ENCODE data around the gene ZNF521.

Gene ZNF521

GRCh38 chr18:25113566-25113965 lies 238.4 kb downstream of the ZNF521 start:
- no peak for TF ChIP-seq CTCF (IDR thresholded peaks at IDR 0.05; ENCODE audit: low read length, missing control alignments)
- DNase-seq (ENCODE audit: low read depth) = no peak
- no peak overlapping the region for H3K4me3 ChIP-seq (replicated peaks; ENCODE audit: low read depth, low read length)

- TF ChIP-seq CTCF (IDR thresholded peaks at IDR 0.05; ENCODE audit: low read length, missing control alignments) = no peak
- no peak for DNase-seq (ENCODE audit: low read depth)
- H3K4me3 ChIP-seq (replicated peaks; ENCODE audit: low read depth, low read length) = no peak overlapping the region
Measured at GRCh38 chr18:25112821-25113434, 239.0 kb downstream of the ZNF521 start.

GRCh38 chr18:25111377-25112288 lies 240.3 kb downstream of the ZNF521 start:
- TF ChIP-seq CTCF (IDR thresholded peaks at IDR 0.05; ENCODE audit: low read length, missing control alignments) = no peak
- no peak overlapping the region for H3K4me3 ChIP-seq (replicated peaks; ENCODE audit: low read depth, low read length)
- no peak for DNase-seq (ENCODE audit: low read depth)

GRCh38 chr18:25109484-25109883 lies 242.5 kb downstream of the ZNF521 start:
- DNase-seq (ENCODE audit: low read depth) = no peak
- TF ChIP-seq CTCF (IDR thresholded peaks at IDR 0.05; ENCODE audit: low read length, missing control alignments) = no peak
- no peak overlapping the region for H3K4me3 ChIP-seq (replicated peaks; ENCODE audit: low read depth, low read length)

- no peak for TF ChIP-seq CTCF (IDR thresholded peaks at IDR 0.05; ENCODE audit: low read length, missing control alignments)
- no peak overlapping the region for H3K4me3 ChIP-seq (replicated peaks; ENCODE audit: low read depth, low read length)
- no peak for DNase-seq (ENCODE audit: low read depth)
Measured at GRCh38 chr18:25103468-25104155, 248.4 kb downstream of the ZNF521 start.

DNA sequence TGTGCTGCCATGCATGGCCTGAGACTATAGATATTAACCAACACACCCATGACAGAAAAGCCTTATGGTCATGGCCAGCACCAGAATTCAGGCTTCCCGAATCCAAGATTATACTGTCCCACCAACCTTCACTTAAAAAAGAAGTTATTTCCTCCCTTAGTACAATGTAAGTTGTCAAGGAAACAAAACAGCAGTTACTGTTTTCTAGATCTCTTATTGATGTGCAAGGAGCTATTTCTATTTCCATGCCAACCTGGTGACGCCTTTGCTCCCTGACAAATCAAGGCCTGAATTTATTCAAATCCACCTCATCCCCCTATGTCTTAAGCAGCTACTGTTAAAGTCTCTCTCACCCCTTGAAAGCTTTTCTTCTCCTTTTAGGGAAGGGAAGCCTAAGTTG lies 249.3 kb downstream of the ZNF521 start:
- no peak for TF ChIP-seq CTCF (IDR thresholded peaks at IDR 0.05; ENCODE audit: low read length, missing control alignments)
- no peak for DNase-seq (ENCODE audit: low read depth)
- no peak overlapping the region for H3K4me3 ChIP-seq (replicated peaks; ENCODE audit: low read depth, low read length)

Data from fibroblast of pulmonary artery (primary cell).